GM11168 (cell line): ENCODE measurements around the gene CPB1.

Experiments used
- in situ Hi-C: fragments of 300-500 bp; cut with MboI; formaldehyde crosslinking; loops from one replicate; pipeline ENCODE4 v1.12.0; 2022; ENCODE audit warnings: low sequenced_read_pairs; ENCODE audit not compliant: unreplicated experiment

CPB1 gene

DNA sequence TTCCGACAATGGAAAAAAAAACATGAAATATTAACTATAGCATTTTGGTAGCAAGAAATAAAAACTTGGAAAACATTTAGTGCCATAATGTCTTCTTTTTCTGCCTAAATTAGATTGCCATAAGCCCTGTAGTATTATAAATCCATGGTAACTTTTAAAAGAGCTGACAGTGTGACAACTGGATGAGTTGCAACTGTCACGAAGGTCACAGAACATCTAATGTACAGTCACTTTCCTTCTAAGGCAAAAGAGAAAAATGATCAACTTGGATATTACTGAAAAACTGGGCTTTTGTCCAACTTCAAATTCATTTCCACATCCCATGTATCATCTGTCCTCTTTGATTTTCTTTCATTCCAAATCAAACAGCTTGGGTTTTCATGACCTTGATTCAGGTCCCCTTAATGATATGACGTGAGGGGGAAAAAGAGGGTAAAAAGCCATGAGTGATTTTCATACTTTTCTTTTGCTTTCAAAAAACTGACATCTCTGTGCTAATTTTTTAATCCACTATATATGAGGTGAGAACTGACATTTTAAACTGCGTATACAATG is 602 bp downstream of the CPB1 start:
- in situ Hi-C loops, result no loop called here

DNA sequence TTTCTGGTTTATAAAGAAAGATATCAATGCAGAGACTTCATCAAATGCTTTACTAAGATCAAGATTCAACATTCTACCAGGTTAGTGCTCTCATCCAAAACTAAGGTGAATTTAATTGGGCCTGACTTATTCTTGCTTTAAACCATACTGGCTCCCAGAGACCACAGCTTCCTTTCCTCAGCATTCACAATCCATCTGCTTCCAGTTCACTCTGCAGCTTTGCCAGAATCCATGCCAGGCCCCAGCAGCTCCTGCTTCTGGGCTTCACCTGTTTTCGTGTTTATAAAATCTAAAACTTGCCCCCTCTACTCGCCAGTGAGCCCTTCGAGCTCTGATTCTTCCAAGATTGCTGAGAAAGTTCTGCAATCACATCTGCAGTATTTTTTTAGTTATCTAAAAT is 2.3 kb downstream of the CPB1 start:
- in situ Hi-C loops, result no loop called here

GRCh38 chr3:148833223-148833622 is 5.6 kb downstream of the CPB1 start:
- in situ Hi-C loops, result no loop called here

DNA sequence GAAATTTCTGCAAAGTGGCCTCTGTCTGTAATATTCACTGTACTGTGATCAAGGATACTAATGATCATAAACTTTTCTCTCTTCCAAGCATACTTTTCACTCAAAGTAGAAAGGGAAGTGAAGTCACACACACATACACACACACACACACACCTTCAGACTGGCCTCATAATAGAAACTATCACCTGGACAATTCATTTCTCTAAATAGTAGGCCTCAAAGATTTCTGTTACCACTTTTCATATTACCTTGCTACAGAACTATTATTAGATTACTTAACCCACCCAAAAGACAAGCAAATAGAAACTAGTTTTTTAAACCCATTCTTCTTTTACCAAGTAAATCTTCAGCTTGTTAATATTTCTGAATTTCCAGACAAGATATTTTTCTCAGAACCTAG is 12.2 kb downstream of the CPB1 start:
- in situ Hi-C loops, result no loop called here

DNA sequence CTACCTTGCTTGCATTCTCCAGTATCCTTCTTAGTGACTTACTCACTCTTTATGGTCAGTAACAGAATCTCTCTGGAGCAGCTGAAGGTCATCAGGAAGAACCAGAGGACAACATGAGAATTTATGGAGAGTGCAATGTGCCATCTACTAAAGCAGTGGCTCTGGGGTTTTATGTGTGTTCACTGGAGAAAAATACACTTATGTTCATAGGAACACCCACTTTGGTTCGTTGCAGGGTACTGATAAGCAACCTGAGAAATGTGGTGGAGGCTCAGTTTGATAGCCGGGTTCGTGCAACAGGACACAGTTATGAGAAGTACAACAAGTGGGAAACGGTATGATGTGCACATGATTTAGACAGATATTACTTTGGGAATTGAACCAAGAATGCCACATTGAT is 12.8 kb downstream of the CPB1 start:
- in situ Hi-C loops, result no loop called here

DNA sequence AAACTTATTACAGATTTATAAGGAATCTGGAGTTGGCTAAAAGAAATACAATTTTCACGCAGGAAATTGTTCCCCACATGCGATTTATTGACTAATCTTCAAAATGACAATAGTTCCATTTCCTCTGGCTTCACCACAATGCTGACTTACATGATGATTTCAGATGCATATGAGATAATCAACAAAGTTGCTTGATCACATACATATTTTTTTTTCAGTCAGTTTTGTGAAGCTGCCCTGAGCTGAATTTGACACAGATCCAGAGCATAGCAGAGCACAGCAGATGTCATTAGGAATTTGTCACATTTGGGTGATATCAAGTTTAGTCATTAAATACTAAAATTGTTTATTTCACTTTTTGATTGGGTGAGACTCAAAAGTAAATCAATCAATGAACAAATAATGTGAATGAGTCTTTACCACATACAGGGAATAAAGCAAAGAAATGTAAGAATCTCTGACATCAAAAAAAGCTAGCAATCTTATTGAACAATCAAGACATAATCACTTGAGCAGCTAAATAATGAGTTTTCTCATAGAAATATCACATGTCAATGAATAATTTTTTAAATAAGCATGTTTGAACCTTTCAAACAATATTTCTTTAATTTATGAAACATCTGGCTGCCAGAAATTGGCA is 18.3 kb downstream of the CPB1 start:
- in situ Hi-C loops, result no loop called here

DNA sequence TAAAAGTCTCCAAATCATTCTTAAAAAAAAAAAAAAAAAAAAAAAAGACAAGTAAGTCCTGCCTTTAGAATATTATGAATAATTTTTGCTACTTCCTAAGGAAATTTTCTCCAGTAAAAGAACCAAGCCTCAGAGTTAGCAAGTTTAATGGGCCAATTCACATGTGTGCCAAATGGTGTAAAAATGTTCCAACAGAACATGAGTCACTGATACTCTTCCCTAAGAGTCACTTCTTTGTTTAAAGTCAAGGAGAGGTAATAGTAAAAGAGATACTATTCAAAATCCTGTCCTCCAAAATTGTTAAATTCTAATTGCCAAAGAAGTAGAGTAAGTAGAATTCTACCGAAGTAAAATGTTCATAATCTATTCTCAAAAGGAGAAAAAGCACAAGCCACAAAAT is 19.7 kb downstream of the CPB1 start:
- in situ Hi-C loops, result no loop called here

DNA sequence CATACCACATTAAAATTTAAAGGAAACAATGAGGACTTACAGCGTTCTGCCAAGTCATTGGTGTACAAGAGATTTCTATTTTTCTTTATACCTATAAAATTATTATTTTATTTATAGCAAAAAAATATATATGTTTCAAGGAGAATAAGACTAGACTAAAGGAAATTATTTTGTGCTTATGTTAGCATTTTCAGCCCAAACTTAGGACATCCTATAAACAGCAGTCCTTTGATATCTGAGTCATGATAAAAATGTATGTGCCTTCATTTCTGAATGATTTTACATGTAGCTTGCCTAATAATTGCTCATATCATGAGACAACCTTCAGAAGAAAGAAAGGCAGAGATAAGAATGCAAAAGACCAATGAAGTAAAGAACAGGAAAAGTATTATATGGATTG is 20.8 kb downstream of the CPB1 start:
- in situ Hi-C loops, result no loop called here

GRCh38 chr3:148852271-148852992 is 24.8 kb downstream of the CPB1 start:
- in situ Hi-C loops, result no loop called here

DNA sequence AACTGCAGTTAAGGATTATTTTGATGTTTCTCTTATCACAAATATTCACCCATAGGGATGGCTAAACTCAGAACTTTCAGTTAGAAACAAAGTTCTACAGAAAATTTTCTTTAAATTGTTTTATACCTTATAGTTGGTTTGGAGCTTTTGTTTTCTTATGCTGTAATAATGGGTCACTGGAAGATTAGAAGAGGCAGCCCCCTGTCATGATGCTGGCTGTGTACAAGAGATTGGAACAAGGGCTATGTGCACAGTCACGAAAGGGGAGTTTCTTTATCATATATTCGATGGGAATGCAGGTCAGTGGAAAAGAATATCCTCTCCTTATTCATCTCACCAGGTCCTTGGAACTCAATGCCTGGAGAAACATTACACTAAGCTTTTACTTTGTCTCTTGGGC is 25.5 kb downstream of the CPB1 start:
- in situ Hi-C loops, result no loop called here

DNA sequence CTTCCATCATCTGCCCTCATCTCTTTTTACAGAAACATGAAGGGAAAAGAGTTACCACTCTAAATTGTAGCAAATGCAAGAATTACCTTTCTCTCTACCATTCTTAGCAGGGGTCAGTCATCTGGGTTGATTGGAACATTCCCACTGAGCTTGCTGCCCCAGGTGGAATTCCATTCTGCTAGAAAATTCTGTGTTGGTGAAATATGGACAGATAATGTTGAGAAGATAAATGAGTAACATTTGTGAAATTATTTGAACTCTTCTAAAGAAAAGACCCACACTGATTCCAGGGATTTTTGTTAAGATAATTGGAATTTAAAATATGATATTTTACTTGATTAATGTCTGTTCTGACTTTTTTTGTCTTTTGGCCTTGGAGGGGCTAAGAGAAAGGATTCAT is 26.4 kb downstream of the CPB1 start:
- in situ Hi-C loops, result no loop called here

GRCh38 chr3:148856384-148856783 is 28.8 kb downstream of the CPB1 start:
- in situ Hi-C loops, result no loop called here

DNA sequence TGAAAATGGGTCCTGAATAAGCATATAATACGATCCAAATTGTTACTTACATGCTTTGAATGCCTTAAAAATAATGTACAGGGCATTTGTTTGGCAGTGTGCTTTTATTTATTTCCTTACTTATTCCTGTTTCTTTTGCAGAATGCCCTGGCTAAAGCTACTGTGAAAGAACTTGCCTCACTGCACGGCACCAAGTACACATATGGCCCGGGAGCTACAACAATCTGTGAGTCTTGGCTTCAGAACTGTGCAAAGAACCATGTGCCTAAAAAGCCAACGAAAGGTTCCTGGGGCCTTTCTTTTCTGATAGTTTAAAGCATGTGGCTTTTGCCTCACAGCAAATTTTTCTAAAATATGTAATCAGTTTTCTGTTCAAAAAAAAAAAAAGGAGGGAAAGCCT is 29.7 kb downstream of the CPB1 start:
- in situ Hi-C loops, result no loop called here

GRCh38 chr3:148861277-148861869 is 33.8 kb downstream of the CPB1 start:
- in situ Hi-C loops, result loop anchor here (10.0 kb wide), 1 partner anchor 83 kb away; no protein-coding TSS in a partner anchor

- in situ Hi-C loops, result loop anchor here (10.0 kb wide), 1 partner anchor 82 kb away; no protein-coding TSS in a partner anchor
Observed at GRCh38 chr3:148863297-148863696, 35.7 kb downstream of the CPB1 start.

DNA sequence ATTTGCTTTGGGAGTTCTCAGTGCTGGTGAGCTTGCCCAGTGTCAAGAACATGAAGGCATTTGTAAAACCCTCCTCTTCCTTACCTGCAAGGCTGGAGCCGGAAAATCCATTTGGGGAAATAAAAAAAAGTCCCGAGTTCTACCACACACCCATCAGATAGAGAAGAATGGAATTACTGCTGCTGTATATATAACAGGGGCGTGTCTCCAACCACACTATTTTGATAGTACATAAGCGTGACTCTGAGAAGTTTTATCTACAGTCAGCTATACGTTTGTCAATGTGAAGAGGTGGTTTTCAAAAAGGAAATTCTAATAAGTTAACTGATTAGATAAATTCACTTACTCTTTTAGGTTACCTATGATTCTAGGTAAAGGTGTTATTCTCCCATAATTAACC is 36.2 kb downstream of the CPB1 start:
- in situ Hi-C loops, result loop anchor here (10.0 kb wide), 1 partner anchor 81 kb away; no protein-coding TSS in a partner anchor

DNA sequence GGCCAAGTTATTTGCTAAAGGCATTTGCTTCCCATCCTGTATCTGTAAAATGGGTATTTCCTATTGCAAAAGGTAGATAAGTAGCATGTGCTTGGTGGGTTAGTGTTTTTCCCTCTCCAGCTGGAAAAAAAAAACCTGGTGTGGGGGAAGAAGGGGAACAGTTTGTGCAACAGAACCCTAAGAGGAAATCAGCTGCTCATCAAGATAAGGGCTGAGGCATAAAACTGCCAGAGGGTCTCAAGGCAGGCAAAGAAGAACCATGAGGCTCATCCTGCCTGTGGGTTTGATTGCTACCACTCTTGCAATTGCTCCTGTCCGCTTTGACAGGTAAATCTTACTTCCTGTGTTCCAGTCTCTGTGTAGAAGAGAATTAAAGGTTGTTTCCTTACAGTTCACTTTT is 37.4 kb downstream of the CPB1 start, which contains the start of gene CPA3:
Gene CPA3 (plus strand): TSS at position 248 of the 400 bp plus-strand sequence. CDS start 12 bp downstream, at position 260.
- in situ Hi-C loops, result loop anchor here (10.0 kb wide), 1 partner anchor 80 kb away; no protein-coding TSS in a partner anchor

- in situ Hi-C loops, result loop anchor here (10.0 kb wide), 1 partner anchor 79 kb away; no protein-coding TSS in a partner anchor
Observed at GRCh38 chr3:148866261-148866660, 38.6 kb downstream of the CPB1 start.

GRCh38 chr3:148873270-148873927 is 45.8 kb downstream of the CPB1 start:
- in situ Hi-C loops, result no loop called here

DNA sequence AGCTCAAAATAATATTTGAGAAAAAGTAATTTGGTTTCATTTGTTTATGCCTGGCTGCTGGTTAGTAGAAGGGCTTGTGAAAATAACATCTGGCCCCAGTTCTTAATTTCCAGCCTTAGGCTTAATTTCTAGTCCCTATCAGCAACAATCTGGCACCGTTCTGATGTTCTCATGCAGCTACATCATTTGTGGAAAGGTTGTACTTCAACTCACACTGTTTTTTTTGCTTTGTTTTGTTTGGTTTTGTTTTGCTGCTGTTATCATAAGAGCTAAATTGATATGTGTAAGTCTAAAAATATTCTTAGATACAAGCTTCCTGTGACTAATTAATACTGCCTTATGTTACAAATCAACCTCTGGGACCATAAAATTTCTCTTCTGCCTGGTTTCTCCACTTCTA is 46.4 kb downstream of the CPB1 start:
- in situ Hi-C loops, result no loop called here
